GM19351 (cell line): ENCODE results near the gene ZSCAN21.
A peak's percentile ranks its signal among the peaks of the same experiment; 100 is the strongest.

Source experiments
- ATAC-seq: cut with Tn5 transposase; IDR thresholded peaks from one replicate; pipeline ENCODE4 v1.9.1; 2021; ENCODE audit warnings: mild to moderate bottlenecking, moderate library complexity; ENCODE audit not compliant: unreplicated experiment

ZSCAN21 gene

DNA sequence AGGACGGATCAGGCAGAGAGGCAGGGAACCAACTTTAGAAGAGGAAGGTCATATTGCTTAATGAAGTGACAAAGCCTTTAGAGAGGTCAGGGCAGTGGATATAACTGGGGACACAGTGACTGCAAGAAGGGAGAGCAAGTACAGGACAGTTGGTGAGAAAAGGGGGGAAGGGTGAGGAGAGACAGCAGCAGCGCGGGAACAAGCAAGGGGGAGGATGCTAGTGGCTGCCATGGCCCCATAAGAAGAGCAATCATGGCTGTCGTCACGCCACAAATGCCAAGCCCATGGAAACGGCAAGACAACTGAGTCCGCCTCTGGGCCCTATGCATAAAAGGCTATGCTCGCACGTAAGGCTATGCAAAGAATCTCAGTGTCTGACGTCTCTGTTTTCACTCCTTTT is 22.9 kb downstream of the ZSCAN21 start:
- no peak for ATAC-seq

DNA sequence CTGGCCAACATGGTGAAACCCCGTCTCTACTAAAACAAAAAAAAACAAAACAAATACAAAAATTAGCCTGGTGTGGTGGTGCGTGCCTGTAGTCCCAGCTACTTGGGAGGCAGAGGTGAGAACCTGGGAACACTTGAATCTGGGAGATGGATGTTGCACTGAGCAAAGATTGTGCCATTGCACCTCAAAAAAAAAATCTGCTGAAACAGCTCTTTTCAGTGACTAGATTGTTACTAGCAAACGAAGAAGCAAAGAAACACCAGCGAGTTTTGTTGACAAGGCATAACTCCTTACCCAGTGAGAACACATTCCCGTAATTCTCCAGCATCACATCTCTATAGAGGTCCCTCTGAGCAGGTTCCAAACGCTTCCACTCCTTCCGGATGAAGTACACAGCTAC is 25.3 kb downstream of the ZSCAN21 start:
- ATAC-seq: no peak

DNA sequence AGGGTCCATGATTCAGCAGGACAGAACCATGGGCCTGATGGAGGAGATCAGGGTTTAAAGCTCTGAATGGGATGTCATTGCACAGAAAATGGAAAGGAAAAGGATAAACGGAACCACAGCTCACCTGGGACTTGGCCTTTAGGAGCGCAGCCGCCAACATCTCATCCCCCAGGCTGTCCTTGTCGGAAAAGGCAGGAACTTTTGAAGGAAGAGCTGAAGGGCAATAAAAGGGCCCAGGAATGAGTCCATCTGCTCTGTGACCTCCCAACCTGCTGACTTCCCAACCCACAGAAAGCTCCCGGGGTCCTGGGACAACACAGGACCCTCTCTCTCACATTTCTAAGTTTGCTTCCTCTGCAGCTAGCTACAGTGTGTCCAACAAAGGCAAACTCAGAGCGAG is 25.8 kb downstream of the ZSCAN21 start:
- no peak for ATAC-seq

DNA sequence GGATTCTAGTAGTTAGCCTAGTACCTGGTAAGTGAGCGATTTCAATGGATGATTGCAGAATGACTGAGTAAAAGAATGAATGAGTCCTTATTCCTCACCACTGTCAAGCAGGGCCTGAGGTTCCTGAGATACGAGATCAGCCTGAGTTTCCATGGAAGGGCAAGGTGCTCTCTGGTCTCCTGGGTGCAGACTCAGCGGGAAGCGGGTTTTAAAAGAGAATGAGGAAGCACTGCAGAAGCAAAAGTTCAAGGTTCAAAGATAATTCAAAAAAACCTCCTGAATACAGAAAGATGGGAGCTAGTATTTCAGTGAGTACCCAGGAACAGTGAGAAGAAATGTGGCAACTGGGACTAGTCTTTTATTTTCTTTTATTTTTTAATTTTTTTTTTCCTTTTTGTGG is 27.6 kb downstream of the ZSCAN21 start:
- no peak for ATAC-seq

DNA sequence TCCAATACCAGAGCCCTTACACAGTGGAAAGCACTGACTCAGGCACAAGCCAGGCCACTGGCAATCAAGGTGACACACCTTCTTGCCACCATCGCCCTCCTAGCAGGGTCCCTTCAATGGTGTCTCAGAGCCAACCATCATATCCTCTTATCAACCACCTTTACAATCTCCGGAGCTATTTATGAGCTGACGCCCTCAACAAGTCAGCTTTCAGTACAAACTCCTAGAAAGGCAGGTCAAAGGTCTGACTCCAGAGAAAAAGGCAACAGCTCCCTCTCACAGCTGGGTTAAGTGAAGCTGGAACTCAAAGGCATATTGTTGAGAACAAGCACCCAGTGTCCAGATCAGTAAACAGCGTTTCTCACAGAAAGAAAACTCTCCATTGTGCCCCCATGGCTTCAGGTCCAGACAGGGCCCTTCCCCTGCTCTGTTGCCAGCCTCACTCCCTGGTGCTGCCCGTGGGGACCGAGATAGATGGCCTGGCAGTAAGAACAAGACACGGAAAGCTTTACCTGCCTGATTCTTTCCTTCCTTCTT is 29.5 kb downstream of the ZSCAN21 start:
- no peak for ATAC-seq

DNA sequence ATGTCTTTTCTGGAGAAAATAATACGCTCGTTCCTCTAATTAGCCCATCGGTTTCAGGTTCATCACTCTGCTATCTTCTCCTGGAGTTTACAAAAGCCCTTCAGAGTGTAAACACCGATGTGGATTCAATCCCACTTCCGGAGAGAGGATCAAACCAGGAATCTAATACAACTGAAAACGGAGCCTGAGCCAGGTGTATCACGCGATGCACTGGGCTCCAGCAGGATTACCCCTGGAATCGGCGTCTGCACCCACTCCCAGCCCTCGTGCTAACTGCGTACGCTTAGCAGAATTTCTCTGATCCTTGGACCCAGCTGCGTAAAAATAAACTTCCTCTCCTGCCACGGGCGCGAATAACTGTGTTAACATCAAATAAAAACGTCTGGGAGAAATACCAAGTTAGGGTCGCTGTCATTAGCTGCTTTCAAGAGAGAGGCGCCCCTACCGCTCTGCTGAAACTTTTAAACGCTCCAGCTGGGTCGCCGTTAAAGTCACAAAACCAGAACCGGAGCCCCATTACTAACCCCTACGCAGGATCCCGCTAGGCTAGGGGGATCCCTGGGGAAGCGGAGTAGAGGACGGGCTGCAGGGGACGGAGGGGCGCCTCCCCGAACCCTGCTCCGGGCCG is 31.4 kb downstream of the ZSCAN21 start:
- ATAC-seq: no peak

DNA sequence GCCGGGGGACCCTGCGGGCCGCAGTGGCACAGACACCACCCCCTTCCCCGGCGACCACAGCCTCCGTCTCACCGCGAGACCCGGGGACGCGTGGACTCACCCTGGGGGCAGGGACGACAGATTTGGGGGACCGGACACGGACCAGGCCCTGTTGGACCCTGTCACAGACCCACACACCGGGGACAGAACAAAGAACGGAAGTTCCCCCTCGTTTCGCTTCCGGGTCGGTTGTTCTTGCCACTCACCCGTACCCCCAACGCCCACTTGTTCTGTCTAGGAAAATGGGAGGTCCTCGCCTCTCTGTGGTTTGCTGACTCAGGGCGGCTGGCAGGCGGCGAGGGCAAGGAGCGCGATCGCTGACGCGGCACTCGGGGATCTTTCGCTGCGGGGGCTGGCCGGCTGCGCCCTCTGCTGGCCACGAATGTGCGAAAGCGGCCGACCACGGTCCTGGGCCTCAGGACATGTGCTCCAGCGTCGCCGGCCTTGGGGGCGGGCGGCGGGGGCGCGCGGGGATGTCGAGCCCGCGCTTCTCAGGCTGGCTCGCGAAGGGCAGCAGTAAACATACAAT is 32.0 kb downstream of the ZSCAN21 start, which contains the start of gene ZNF3:
Gene ZNF3 (minus strand): TSS at position 189 of the 568 bp plus-strand sequence. CDS start 4,366 bp downstream, outside the sequence.
- ATAC-seq: peak; percentile 82

DNA sequence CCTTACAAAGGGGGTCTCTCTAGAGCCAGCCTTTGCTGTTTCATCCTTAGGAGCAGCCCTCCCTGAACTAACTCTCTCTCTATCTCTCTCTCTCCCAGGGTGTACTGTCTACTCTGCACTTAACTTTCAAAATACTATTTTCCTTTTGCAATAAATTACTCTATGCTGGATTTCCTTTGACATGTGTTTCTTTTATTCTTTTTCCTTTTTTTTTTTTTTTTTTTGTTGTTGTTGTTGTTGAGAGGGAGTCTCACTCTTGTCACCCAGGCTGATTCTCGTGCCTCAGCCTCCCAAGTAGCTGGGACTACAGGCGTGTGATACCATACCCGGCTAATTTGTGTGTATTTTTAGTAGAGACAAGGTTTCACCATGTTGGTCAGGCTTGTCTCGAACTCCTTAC is 33.4 kb downstream of the ZSCAN21 start:
- ATAC-seq: no peak

DNA sequence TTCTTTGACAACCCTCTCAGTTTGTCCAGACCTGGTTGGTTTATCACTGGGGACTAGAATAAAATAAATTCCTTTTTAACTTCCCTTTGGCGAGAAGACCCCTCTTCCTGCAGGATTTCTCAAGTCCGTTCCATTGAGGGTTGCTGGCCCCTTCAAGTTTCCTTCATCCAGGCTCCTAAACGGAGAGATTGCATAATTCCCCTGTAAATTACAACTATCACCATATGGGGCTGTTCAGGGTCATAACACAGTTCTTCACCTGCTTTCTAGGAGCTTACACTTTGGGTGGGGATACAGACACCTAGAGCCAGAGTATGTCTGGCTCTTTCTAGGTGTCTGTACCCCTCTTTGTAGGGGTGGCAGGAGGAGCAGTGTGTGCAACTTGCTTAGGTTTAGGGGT is 35.9 kb downstream of the ZSCAN21 start:
- ATAC-seq: no peak

DNA sequence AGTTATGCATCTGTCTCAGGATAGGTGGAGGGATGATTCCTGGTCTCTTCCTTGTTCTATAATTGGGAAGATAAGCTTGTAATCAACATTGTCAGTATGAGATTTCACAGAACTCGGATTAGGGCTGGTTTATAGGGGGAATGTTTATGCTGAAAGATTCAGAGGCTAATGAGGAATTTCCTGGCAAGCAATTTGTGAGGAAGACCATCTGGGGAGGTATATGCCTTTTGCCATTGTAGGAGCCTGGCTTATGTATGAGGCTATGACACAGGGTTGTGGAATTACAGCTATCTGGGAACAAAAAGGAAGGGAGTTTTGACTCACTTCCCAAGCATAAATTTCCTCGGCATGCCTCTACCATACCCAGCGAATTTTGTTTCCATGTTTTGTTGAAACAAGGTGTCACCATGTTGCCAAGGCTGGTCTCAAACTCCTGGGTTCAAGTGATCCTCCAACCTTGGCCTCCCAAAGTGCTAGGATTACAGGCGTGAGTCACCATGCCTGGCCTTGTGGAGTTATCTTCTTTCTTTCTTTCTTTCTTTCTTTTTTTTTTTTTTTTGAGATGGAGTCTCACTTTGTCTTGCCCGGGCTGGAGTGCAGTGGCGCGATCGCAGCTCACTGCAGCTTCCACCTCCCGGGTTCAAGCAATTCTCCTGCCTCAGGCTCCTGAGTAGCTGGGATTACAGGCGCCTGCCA is 37.6 kb downstream of the ZSCAN21 start:
- no peak for ATAC-seq

DNA sequence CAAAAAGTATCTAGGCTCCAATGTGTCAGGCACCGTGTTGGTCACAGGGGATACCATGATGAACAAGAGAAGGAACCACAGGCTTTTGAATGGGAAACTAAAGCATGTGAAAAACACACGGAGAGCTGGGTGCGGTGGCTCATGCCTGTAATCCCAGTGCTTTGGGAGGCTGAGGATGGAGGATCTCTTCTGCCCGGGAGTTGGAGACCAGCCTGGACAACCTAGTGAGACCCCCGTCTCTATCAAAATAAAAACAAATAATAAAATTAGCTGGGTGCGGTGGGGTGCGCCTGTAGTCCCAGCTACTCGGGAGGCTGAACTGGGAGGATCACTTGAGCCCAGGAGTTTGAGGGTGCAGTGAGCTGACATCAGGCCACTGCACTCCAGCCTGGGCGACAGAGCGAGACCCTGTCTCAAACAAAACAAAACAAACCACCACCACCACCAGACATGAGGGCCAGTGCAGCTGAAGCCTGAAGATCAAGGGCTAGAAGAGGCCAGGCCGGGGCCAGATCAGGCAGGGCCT is 38.6 kb downstream of the ZSCAN21 start:
- no peak for ATAC-seq

DNA sequence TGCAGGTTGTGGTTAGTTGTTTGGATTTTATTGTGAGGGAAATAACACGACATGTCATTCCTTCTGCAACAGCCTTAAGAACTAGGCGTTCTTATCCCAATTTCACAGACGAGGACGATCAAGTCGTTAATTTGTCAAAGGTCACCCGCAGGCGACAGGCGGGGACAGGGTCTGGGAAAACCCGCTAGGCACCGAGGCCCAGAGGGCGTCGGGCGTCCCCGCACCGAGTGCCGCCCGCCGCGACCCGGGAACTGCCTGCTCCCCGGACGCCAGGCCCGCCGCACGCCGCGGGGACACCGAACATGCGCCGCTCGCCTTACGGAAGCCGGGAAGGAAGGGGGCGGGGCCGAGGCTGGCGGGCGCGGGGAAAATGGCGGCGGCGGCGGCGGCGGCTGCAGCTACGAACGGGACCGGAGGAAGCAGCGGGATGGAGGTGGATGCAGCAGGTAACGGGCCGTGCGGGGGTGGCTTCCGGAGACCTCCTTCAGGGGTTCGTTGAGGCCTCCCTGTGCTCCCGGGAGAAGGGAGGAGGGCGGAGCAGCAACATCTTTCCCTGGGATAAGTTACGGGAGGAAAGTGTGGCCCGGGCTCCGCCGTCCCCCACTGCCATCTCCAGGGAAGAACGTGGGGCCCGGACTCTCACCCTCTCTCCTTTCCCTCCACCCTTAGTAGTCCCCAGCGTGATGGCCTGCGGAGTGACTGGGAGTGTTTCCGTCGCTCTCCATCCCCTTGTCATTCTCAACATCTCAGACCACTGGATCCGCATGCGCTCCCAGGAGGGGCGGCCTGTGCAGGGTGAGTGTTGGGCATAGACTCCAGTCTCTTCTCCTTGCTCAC is 39.3 kb downstream of the ZSCAN21 start, which contains the start of gene COPS6:
Gene COPS6 (plus strand): TSS at position 349 of the 837 bp plus-strand sequence. CDS start 22 bp downstream, at position 371.
- ATAC-seq: peak; percentile 61

DNA sequence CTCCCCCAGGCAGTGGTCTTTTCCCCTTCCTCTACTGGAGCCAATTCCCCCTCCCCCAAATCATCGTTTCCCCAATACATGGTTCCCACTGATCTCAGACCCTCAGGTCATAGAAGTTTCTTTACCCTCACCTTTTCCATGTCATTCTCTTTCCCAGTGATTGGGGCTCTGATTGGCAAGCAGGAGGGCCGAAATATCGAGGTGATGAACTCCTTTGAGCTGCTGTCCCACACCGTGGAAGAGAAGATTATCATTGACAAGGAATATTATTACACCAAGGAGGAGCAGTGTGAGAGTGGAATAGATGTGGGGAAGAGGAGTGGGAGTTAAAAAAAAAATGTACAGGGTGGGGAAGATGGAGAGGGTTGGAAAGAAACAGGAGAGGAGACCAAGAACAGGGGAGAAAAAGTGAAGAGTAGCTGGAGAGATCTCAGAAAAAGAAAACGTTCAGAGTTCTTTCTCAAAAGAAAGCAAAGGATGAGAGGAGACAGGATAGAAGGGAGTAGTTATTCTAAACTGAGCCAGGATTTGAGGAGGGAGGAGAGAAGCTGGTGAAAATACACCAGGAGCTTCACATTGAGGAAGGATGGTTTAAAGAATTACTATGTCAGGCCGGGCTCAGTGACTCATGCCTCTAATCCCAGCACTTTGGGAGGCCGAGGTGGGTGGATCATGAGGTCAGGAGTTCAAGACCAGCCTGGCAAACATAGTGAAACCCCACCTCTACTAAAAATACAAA is 40.1 kb downstream of the ZSCAN21 start:
- ATAC-seq: no peak

DNA sequence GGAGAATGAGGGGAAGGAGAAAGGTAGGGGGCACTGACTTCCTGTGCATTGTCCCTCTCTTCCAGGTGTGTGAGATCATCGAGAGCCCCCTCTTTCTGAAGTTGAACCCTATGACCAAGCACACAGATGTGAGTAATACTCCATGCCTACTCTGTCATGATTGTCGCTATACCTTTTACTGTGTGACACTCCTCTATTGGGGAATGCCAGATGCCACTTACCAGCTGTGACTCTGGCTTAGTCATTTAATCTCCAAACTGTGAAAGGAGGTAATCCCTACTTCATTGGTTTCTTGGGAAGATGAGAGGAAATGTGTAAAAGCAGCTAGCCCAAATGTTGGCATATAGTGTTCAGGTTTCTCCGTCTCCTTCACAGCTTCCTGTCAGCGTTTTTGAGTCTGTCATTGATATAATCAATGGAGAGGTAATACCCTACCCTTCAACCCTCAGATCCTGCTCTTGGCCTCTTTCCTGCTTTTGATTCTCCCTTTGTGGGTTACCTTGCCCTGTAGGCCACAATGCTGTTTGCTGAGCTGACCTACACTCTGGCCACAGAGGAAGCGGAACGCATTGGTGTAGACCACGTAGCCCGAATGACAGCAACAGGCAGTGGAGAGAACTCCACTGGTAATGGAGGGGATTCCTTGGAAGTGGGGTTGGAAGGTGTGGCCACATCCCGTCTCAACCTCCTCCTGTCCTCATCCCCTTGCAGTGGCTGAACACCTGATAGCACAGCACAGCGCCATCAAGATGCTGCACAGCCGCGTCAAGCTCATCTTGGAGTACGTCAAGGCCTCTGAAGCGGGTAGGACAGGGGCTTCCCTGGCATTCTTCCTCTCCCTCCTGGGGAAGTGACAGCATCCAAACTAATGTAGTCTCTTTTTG is 41.2 kb downstream of the ZSCAN21 start:
- no peak for ATAC-seq

DNA sequence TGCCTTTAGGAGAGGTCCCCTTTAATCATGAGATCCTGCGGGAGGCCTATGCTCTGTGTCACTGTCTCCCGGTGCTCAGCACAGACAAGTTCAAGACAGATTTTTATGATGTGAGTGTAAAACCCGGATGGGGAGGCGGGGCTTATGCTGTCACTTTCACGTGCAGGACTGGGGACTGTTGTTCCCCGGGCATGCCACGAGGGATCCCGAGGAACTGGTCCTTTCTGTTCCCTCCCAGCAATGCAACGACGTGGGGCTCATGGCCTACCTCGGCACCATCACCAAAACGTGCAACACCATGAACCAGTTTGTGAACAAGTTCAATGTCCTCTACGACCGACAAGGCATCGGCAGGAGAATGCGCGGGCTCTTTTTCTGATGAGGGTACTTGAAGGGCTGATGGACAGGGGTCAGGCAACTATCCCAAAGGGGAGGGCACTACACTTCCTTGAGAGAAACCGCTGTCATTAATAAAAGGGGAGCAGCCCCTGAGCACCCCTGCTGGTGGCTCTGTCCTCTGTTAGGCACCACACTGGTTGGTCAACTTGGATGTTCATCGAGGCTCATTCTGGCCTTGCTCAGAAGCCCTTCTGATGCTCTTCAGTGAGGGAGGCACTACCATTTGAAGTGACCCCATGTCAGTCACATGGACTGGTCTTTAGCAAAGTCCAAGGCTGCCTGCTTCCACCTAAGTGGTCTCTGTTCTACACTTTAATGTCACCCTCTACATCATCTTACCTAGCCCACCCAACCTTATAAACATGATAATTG is 42.0 kb downstream of the ZSCAN21 start:
- no peak for ATAC-seq

DNA sequence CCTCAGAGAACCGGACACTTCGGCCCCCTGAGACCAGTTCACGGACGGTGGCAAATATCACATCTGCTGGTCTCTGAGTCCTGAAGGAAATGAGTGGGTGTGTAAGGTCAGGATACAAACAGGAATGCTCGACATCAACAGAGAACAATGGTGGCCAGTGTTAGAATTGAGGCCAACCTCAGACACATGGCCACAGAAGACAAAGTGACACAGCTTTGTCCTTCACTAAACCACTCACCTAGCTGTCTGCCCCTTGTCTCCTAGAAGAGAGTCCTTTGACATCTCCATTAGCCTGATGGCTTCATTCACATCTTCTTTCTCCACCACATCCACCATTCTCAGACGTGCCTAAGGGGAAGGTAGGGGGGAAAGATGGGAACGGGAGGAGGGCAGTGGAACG is 43.5 kb downstream of the ZSCAN21 start:
- no peak for ATAC-seq

DNA sequence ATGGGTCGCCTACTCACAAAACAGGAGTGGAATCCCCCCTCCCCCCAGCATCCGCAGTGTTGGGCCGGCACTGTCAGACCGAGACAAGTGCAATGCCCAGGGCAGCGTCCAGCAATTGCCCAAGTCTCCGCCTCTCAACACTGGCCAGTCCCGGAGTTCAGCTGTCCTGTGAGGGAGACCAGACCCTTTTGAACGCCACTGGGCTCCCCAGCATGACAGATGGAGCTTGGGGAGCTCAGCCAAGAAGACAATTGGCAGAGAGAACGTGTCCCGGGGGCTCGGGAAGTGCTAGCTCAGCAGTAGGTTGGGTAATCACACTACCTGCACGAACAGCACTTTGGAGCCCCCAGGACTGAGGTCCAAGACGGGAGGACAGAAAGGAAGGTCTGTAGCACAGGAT is 43.9 kb downstream of the ZSCAN21 start:
- ATAC-seq: no peak

DNA sequence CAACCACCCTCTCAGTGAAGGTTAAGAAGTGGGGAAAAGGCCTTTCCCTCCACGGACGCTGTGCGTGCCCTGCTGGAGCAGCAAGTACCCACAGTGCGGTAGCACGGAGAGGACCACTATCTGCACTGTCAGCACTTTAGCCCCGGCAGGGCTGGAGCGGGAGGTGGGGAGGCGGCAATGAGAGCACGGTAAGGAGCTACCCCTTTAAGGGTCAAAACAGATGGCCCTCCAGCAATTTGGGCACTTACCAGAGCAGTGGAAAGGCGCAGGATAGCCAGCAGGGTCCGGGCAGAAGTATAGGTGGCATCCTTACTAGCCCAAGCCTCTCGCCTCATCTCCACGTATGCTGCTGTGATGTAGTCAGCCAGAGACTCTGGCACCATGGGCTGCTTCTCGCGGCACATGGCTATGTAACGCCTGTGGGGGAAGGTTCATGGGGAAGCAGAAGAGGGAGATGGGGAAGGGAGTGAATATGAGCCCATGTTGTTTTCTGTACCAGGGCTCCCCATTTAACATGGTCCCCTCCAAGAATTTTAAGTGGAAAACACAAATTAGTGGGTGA is 44.4 kb downstream of the ZSCAN21 start:
- ATAC-seq: no peak
